ENCODE data around the gene PPIL1. TPM values are rescaled to one million over a fixed set of nuclear protein-coding genes. Genes with fewer than 3 reads are reported as not detected.

PPIL1 gene
- total and polyA plus RNA-seq, 10 of the 15 experiments (the other 5 are each of a cell fraction or from before 2014, with no cell fraction given): 39.5 to 95.8 (median 70.5) TPM

DNA sequence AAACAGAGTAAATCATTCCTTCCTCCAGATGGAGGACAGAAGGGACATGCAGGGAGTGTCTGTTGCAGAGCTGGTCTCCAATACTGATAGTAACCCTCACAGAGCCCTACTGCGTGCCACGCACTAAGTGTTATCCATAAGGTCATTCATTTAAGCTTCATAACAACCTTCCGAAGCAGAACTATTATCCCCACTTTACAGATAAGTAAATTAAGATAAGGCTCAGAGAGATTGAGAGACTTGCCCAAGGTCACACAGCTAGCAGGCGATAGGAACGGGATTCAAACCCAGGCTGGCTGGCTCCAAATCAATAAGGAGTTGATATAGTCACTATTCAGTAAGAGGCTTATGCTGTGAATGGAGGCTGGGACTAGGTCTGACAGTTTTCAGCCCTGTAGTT, 66.0 kb downstream of the PPIL1 start:
- Histone ChIP-seq H3K4me2 (ENCODE audit: control insufficient read depth, insufficient read depth) (no peak overlapping the region), H3K4me3 (no peak overlapping the region), H3K9ac (ENCODE audit: control insufficient read depth, insufficient read depth, low read length) (no peak overlapping the region), H3K9me3 (replicated peaks; ENCODE audit: control insufficient read depth, insufficient read depth, low read length) (no peaks in the 10 kb centered on the region), H4K20me1 (ENCODE audit: control insufficient read depth, insufficient read depth) (no peaks in the 10 kb centered on the region), H2AFZ (ENCODE audit: control insufficient read depth, low read depth, low read length) (no peak overlapping the region), H3K36me3 (ENCODE audit: control insufficient read depth in 2 of 2, insufficient read depth in 2 of 2, low read length in 1 of 2) (no peaks in the 10 kb centered on the region), H3K27me3 (replicated peaks in 1 of 2; ENCODE audit: control insufficient read depth in 2 of 2, insufficient read depth in 2 of 2, low read length in 1 of 2) (no peaks in the 10 kb centered on the region), H3K79me2 (ENCODE audit: control insufficient read depth, insufficient read depth, low read length) (no peaks in the 10 kb centered on the region), H3K27ac (ENCODE audit: control insufficient read depth, insufficient read depth) (no peak overlapping the region), H3K4me1 (ENCODE audit: control insufficient read depth, insufficient read depth, low read length) (no peaks in the 10 kb centered on the region)
- 30% methylated on average over 5 of the region's 5 CpGs for WGBS (ENCODE audit: insufficient coverage, insufficient replicate concordance, low lambda C conversion rate, missing lambda C conversion rate)
- ChIA-PET CTCF (interaction anchor here (1.5 kb wide), 1 partner anchor 43 kb away, joined by 6 read pairs; no protein-coding TSS in a partner anchor), RAD21 (ENCODE audit: unreplicated experiment) (no interaction called here), SMC1A (ENCODE audit: uncharacterized antibody, unreplicated experiment) (interaction anchor here (1.1 kb wide), 1 partner anchor 10 kb away, joined by 3 read pairs; no protein-coding TSS in a partner anchor), POLR2A (no interaction called here)
- FAIRE-seq (no peak), DNase-seq (ENCODE audit: low read depth, low spot score) (no peak), ATAC-seq (no peak)
- in situ Hi-C loops (cut with MboI) (no loop called here), intact Hi-C loops (cut with micrococcal nuclease; ENCODE audit: unreplicated experiment) (no loop called here)
- BruUV-seq (replicated peaks): no TSS peak
- TF ChIP-seq EZH2 (IDR thresholded peaks at IDR 0.05; ENCODE audit: borderline replicate concordance, control insufficient read depth, low read depth, low read length) (no peak), RB1 (IDR thresholded peaks at IDR 0.05; ENCODE audit: borderline replicate concordance) (no peak), IKZF1 (conservative IDR thresholded peaks at IDR 0.05) (no peak), ZNF384 (IDR thresholded peaks at IDR 0.05; ENCODE audit: borderline replicate concordance, low read depth, low read length) (no peak), ZBED1 (IDR thresholded peaks at IDR 0.05; ENCODE audit: borderline replicate concordance) (no peak), HDGF (IDR thresholded peaks at IDR 0.05) (no peak), NFYB (IDR thresholded peaks at IDR 0.05; ENCODE audit: insufficient read depth, low read depth, low read length) (no peak), CREM (IDR thresholded peaks at IDR 0.05; ENCODE audit: low read depth) (no peak), STAT1 (conservative IDR thresholded peaks at IDR 0.05) (no peak), TARDBP (IDR thresholded peaks at IDR 0.05; ENCODE audit: borderline replicate concordance) (no peak), ZZZ3 (IDR thresholded peaks at IDR 0.05; ENCODE audit: control insufficient read depth, insufficient read length, low read depth) (no peak)
- TF ChIP-seq, protein P1, sequence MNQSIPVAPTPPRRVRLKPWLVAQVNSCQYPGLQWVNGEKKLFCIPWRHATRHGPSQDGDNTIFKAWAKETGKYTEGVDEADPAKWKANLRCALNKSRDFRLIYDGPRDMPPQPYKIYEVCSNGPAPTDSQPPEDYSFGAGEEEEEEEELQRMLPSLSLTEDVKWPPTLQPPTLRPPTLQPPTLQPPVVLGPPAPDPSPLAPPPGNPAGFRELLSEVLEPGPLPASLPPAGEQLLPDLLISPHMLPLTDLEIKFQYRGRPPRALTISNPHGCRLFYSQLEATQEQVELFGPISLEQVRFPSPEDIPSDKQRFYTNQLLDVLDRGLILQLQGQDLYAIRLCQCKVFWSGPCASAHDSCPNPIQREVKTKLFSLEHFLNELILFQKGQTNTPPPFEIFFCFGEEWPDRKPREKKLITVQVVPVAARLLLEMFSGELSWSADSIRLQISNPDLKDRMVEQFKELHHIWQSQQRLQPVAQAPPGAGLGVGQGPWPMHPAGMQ (IDR thresholded peaks at IDR 0.05; ENCODE audit: borderline replicate concordance): no peak
- TF ChIP-seq, protein P2, sequence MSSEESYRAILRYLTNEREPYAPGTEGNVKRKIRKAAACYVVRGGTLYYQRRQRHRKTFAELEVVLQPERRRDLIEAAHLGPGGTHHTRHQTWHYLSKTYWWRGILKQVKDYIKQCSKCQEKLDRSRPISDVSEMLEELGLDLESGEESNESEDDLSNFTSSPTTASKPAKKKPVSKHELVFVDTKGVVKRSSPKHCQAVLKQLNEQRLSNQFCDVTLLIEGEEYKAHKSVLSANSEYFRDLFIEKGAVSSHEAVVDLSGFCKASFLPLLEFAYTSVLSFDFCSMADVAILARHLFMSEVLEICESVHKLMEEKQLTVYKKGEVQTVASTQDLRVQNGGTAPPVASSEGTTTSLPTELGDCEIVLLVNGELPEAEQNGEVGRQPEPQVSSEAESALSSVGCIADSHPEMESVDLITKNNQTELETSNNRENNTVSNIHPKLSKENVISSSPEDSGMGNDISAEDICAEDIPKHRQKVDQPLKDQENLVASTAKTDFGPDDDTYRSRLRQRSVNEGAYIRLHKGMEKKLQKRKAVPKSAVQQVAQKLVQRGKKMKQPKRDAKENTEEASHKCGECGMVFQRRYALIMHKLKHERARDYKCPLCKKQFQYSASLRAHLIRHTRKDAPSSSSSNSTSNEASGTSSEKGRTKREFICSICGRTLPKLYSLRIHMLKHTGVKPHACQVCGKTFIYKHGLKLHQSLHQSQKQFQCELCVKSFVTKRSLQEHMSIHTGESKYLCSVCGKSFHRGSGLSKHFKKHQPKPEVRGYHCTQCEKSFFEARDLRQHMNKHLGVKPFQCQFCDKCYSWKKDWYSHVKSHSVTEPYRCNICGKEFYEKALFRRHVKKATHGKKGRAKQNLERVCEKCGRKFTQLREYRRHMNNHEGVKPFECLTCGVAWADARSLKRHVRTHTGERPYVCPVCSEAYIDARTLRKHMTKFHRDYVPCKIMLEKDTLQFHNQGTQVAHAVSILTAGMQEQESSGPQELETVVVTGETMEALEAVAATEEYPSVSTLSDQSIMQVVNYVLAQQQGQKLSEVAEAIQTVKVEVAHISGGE (CRISPR knock-in tag; IDR thresholded peaks at IDR 0.05): no peak
- TF ChIP-seq, protein P3, sequence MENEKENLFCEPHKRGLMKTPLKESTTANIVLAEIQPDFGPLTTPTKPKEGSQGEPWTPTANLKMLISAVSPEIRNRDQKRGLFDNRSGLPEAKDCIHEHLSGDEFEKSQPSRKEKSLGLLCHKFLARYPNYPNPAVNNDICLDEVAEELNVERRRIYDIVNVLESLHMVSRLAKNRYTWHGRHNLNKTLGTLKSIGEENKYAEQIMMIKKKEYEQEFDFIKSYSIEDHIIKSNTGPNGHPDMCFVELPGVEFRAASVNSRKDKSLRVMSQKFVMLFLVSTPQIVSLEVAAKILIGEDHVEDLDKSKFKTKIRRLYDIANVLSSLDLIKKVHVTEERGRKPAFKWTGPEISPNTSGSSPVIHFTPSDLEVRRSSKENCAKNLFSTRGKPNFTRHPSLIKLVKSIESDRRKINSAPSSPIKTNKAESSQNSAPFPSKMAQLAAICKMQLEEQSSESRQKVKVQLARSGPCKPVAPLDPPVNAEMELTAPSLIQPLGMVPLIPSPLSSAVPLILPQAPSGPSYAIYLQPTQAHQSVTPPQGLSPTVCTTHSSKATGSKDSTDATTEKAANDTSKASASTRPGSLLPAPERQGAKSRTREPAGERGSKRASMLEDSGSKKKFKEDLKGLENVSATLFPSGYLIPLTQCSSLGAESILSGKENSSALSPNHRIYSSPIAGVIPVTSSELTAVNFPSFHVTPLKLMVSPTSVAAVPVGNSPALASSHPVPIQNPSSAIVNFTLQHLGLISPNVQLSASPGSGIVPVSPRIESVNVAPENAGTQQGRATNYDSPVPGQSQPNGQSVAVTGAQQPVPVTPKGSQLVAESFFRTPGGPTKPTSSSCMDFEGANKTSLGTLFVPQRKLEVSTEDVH (IDR thresholded peaks at IDR 0.05; ENCODE audit: low read depth, partially characterized antibody): no peak

Data from GM12878 (cell line).